HepG2 (cell line): Measurements from ENCODE around the gene PPM1H.
"Not testable (repeated sequence)": the region's sequence is repeated elsewhere in the genome, so short reads cannot be mapped to it uniquely, and the experiment has no call there.

Experiments used
- BCLAF1 ChIP-seq: fragments of 450-650 bp; IDR thresholded peaks from 2 replicates; pipeline ENCODE4 v1.6.1; 2017; ENCODE audit warnings: mild to moderate bottlenecking
- CCAR2 ChIP-seq: fragments of 200-400 bp; formaldehyde crosslinking; optimal IDR thresholded peaks from 2 replicates; pipeline ENCODE3; 2018; ENCODE audit warnings: low read depth, mild to moderate bottlenecking, low read length, moderate library complexity
- CTCF ChIP-seq: sonication (generic); formaldehyde crosslinking; IDR thresholded peaks from 2 replicates; pipeline ENCODE4 v1.5.0; 2020; ENCODE audit warnings: mild to moderate bottlenecking, missing genetic modification reagents, moderate library complexity
- FOSL1 ChIP-seq: sonication (generic); formaldehyde crosslinking; IDR thresholded peaks from 2 replicates; pipeline ENCODE4 v1.9.0; 2021; ENCODE audit warnings: missing genetic modification reagents, borderline replicate concordance
- HOXA7 ChIP-seq: sonication (generic); formaldehyde crosslinking; IDR thresholded peaks from 2 replicates; pipeline ENCODE4 v1.8.1; 2022; ENCODE audit warnings: mild to moderate bottlenecking, missing genetic modification reagents, moderate library complexity
- MAX ChIP-seq: IDR thresholded peaks from 2 replicates; pipeline ENCODE4 v1.6.1; 2012; ENCODE audit warnings: inconsistent platforms
- POLR2A ChIP-seq, 2 experiments: IDR thresholded peaks; 2 replicates each; pipeline ENCODE4 v1.6.1; 2011; ENCODE audit warnings: low read depth in 2 of 2, low read length in 2 of 2, mild to moderate bottlenecking in 1 of 2, moderate library complexity in 1 of 2; ENCODE audit not compliant: insufficient read depth in 1 of 2
- SMARCC2 ChIP-seq: fragments of 450-650 bp; IDR thresholded peaks from 2 replicates; pipeline ENCODE4 v1.6.1; 2017; ENCODE audit warnings: antibody characterized with exemption, mild to moderate bottlenecking
- TCF7 ChIP-seq: sonication (generic); IDR thresholded peaks from 2 replicates; pipeline ENCODE4 v1.6.1; 2016; ENCODE audit warnings: antibody characterized with exemption, low read depth
- ZBTB14 ChIP-seq: sonication (generic); formaldehyde crosslinking; IDR thresholded peaks from 2 replicates; pipeline ENCODE4 v1.4.0; 2020; ENCODE audit warnings: missing genetic modification reagents
- ZEB1 ChIP-seq: IDR thresholded peaks from 2 replicates; pipeline ENCODE4 v1.6.1; 2012; ENCODE audit warnings: mild to moderate bottlenecking, low read depth, inconsistent platforms; ENCODE audit not compliant: insufficient replicate concordance
- ZFP90 ChIP-seq: sonication (generic); formaldehyde crosslinking; IDR thresholded peaks from 2 replicates; pipeline ENCODE4 v1.8.0; 2022; ENCODE audit warnings: missing genetic modification reagents, mild to moderate bottlenecking, inconsistent platforms, borderline replicate concordance
- ZNF331 ChIP-seq: sonication (generic); formaldehyde crosslinking; IDR thresholded peaks from 2 replicates; pipeline ENCODE4 v1.4.0; 2020; ENCODE audit warnings: missing genetic modification reagents
- ZNF792 ChIP-seq: IDR thresholded peaks from 2 replicates; pipeline ENCODE4 v1.6.1; 2016

GRCh38 chr12:62965242-62965641 lies 30.3 kb upstream of the PPM1H start:
- TF ChIP-seq CTCF (CRISPR knock-in tag); SMARCC2; ZEB1; ZNF331 (CRISPR knock-in tag); ZNF792 (CRISPR knock-in tag); TCF7; BCLAF1; FOSL1 (CRISPR knock-in tag); POLR2A (IDR thresholded peaks at IDR 0.05; ENCODE audit: insufficient read depth in 1 of 2, low read depth in 2 of 2, low read length in 2 of 2); ZBTB14 (CRISPR knock-in tag); CCAR2; MAX; HOXA7 (CRISPR knock-in tag); ZFP90 (CRISPR knock-in tag): not testable (repeated sequence)
